ENCODE data around the gene PNLIPRP2.

- TF ChIP-seq GABPA (IDR thresholded peaks at IDR 0.05; ENCODE audit: low read depth) = no peak
- TF ChIP-seq TEAD4 (IDR thresholded peaks at IDR 0.05; ENCODE audit: borderline replicate concordance, insufficient read depth) = no peak
- no peak for TF ChIP-seq CTCF (IDR thresholded peaks at IDR 0.05)
- TF ChIP-seq NRF1 (IDR thresholded peaks at IDR 0.05; ENCODE audit: low read depth, low read length) = no peak
- no peak for TF ChIP-seq JUND (IDR thresholded peaks at IDR 0.05)
- TF ChIP-seq SIN3A (IDR thresholded peaks at IDR 0.05; ENCODE audit: borderline replicate concordance, low read depth, low read length) = no peak
- TF ChIP-seq POLR2AphosphoS5 (IDR thresholded peaks at IDR 0.05; ENCODE audit: low read depth, low read length) = no peak
- TF ChIP-seq RAD21 (IDR thresholded peaks at IDR 0.05; ENCODE audit: low read length) = no peak
- TF ChIP-seq, protein P1, sequence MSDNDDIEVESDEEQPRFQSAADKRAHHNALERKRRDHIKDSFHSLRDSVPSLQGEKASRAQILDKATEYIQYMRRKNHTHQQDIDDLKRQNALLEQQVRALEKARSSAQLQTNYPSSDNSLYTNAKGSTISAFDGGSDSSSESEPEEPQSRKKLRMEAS (IDR thresholded peaks at IDR 0.05; ENCODE audit: low read depth) = no peak
- no peak for TF ChIP-seq GATA2 (CRISPR knock-in tag; IDR thresholded peaks at IDR 0.05)
- no peak for TF ChIP-seq CHD2 (IDR thresholded peaks at IDR 0.05; ENCODE audit: low read length, partially characterized antibody)
- no peak for TF ChIP-seq EP300 (IDR thresholded peaks at IDR 0.05; ENCODE audit: borderline replicate concordance in 1 of 2, low read depth in 1 of 2, low read length in 1 of 2)
- TF ChIP-seq YY1 (IDR thresholded peaks at IDR 0.05; ENCODE audit: low read depth) = no peak
- TF ChIP-seq, protein P2, sequence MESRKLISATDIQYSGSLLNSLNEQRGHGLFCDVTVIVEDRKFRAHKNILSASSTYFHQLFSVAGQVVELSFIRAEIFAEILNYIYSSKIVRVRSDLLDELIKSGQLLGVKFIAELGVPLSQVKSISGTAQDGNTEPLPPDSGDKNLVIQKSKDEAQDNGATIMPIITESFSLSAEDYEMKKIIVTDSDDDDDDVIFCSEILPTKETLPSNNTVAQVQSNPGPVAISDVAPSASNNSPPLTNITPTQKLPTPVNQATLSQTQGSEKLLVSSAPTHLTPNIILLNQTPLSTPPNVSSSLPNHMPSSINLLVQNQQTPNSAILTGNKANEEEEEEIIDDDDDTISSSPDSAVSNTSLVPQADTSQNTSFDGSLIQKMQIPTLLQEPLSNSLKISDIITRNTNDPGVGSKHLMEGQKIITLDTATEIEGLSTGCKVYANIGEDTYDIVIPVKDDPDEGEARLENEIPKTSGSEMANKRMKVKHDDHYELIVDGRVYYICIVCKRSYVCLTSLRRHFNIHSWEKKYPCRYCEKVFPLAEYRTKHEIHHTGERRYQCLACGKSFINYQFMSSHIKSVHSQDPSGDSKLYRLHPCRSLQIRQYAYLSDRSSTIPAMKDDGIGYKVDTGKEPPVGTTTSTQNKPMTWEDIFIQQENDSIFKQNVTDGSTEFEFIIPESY (IDR thresholded peaks at IDR 0.05; ENCODE audit: borderline replicate concordance, low read depth) = no peak
Observed at GRCh38 chr10:116691635-116692034, 70.9 kb downstream of the PNLIPRP2 start.
